HG03575 (cell line): Measurements from ENCODE around the gene TRAPPC12.

ENCODE experiments used
- ATAC-seq: cut with Tn5 transposase; IDR thresholded peaks from one replicate; pipeline ENCODE4 v1.9.1; 2021; ENCODE audit not compliant: unreplicated experiment, insufficient number of reproducible peaks, low FRiP score; ENCODE audit errors: extremely low read depth

Gene TRAPPC12

DNA sequence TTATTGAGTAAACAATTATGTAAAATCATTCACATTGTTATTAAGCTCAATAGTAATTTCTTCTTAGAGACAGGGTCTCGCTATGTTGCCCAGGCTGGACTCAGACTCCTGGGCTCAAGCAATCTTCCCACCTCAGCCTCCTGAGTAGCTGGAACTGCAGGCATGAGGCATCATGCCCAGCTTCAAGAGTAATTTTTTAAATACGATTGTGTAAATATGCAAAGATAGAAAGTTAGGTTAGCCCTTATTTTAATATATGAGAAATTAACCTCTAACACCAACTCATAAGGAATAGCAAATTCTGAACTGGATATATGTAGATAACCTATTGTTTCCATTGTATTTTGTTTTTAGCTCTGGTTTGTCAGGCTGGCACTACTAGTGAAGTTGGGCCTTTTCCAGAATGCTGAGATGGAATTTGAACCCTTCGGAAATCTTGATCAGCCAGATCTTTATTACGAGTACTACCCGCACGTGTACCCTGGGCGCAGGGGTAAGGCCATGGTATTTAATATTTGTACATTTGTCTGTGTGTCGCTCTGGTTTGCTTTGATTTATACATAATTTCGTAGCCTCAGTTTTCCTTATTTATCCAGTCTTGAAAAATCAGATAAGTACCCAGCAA, 44.8 kb downstream of the TRAPPC12 start:
- no peak for ATAC-seq

DNA sequence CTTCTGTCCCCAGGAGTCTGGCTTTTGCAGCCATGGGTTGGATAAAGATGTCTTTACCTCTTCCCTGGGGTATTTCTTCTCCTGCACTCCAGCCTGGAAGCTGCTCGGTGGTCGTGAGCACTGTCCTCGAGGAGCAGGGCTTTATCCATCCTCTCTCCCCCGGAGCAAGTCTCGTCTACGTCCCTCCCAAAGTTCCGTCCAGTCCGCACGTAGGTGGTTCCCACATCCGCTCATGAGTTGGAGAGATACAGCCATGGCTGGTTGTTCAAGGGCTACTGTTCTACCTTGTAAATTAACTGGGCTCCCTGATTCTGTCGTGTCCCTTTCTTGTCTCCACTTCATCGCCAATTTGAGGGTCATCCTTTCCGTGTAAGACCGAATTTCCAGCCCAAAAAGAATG, 47.1 kb downstream of the TRAPPC12 start:
- no peak for ATAC-seq

DNA sequence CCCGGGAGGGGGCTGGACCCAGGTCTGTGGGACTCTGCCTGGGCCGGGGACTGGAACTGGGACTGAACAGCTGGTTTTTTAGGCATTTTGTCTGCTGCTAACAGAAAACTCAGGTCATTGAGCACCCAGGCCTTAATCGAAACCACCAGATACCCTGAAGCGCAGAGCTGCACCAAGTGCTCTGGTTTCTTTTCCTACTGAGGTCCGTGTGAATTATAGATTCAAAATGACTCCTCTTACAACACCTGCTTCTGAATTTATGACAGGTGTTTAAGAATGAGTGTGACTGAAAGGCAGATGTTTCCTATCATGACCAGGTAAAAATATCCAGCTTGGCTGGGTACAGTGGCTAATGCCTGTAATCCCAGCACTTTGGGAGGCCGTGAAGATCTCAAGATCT, 47.8 kb downstream of the TRAPPC12 start:
- ATAC-seq = no peak

DNA sequence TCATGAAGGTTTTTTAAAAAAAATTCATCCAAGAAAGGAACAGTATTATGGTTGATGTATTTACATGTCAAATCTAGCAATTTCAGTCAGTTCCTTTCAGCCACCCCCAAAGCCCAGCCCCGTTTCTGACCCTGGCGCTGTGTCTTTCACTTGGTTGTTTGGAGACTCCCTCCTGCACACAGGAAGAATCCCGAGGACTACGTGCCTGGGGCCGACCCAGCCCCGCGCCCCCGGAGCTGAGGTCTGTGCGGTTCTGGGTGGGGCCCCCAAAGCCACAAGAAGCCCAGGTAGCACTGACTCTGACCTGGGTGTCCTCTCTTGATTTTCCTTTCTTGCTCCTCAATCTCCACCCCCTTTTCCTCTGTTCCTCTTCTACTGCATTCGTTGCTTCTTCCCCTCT, 49.1 kb downstream of the TRAPPC12 start:
- ATAC-seq = no peak

DNA sequence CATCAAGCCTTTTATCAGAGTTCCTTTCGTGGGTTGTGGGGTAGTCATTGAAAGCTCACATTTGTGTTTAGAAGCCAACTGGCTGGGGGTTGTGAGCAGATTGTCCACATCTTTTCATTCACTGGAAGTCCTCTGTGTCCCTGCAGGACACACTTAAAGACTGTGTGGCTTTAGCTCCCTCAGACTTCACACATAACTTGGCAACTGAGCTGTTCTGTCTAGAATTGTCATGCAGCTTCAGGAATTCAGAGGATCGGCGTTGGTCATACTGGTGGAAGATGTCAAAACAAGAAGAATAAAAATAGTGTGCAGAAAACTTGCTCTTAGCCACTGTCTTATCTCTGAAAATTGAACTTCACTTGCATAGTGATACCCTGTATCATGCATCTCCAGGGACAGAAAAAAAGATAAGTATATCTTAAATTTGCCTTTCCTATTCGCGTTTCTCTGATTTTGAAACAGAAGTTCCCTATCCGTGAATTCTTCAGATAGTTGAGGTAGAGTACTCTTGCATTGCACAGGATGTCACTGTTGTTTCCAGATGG, 49.6 kb downstream of the TRAPPC12 start:
- no peak for ATAC-seq

DNA sequence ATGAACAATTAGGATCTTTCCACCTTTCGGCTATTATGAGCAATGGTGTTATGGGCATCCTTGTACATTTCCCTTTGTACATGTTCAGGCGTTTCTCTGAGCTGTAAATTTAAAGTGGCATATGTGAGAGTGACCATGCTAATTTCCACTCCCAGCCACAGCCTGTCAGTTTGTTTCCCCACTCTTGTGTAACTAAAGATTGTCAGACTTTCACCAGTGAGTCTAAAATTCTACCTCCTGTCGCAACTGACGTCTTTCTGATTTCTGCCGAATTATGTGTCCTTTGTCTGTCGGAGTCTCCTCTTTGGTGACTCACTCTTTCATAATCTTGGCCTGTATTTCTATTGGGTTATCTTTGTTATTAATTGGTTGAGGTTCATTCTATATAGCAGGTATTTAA, 50.7 kb downstream of the TRAPPC12 start:
- ATAC-seq = no peak

DNA sequence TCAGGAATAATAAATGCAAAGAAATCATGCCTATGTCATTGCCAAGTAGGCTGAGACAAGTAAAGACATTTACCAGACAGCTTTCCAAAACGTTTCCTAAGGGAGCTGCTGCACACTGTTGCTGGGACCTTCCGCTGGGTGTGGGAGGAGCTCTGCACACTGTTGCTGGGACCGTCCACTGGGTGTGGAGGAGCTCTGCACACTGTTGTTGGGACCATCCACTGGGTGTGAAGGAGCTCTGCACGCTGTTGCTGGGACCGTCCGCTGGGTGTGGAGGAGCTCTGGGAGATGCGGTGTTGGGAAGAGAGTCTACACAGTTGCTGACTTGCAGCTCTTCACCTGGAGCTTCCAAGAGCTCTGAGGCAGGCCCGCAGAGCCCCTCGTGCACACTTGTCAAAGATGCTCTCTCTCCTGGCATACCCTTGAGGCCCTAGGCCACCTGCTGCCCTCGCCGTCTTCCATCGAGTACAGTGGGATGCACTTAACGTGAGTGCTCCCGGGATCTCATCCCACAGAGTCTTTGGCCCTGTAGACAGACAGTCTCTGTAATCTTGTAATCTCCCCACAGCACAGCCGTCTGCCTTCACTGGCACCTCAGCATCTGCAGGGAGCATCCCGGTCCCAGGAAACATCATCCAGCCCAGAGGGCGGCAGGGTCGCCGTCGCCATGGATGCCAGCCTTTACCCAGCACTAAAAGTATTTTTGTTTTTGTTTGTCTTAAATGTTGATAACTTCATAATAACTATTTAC, 51.4 kb downstream of the TRAPPC12 start:
- ATAC-seq = no peak

DNA sequence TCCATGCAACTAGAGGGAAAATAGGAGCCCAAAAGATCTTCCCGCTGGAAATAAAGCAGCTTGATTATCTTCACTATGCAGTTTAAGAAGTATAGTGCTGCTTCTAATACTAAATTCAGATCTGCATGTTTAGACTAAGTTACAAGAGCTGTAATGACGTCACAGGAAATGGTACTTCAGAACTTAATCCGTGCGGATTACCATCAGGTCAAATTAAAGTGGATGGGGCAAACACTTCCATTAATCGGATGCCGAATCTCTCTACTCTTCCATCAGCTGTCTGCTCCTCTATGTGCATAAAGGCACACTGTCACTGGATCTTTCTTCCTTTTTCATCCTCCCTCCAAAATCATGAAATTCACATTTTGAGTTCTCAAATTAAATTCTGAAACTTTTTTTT, 52.6 kb downstream of the TRAPPC12 start:
- no peak for ATAC-seq

DNA sequence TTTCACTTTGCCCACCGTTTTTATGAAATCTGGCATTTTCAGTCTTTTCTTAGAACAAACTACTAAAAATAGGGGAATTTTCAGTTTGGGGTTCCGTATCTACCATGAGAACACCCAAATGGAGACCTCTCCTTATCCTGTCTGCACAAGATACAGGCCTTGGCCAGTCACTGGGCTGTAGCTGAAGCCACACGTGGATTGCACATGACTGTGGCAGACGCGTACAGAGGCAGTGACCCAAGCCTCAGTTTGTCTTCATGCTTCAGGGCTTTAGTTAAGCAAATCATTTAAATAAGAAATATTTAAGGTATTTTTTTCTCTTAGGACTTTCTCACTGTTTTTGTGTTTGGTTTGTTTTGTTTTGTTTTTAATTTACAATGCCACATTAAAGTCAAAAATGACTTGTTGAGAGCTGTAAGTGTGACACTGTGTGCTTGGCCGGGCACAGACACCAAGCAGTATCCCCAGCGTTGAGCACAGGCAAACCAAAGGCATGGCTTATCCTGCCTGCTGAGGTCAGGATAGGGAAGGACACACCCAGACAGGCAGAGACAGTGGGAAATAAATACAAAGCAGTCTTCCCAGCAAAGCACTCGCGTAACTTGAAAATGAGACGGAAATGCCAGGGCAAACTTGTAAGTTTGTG, 53.3 kb downstream of the TRAPPC12 start:
- ATAC-seq = no peak

DNA sequence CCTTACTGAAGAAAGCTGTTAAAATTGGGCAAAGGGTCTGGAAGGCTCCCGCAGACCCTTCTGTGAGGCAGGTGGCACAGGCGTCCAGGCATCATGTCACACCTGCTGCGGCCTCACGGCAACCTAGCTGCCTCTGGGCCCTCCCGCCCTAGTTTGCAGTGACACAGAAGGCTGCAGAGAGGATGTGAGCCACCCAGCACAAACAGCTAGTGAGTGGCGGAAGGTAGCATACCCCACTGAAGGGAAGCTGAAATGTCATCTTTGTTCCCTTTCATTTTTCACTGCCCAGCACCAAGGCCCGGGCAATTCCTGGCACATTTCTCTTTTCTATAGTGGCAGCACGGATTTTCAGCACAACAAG, 53.8 kb downstream of the TRAPPC12 start:
- ATAC-seq = no peak

DNA sequence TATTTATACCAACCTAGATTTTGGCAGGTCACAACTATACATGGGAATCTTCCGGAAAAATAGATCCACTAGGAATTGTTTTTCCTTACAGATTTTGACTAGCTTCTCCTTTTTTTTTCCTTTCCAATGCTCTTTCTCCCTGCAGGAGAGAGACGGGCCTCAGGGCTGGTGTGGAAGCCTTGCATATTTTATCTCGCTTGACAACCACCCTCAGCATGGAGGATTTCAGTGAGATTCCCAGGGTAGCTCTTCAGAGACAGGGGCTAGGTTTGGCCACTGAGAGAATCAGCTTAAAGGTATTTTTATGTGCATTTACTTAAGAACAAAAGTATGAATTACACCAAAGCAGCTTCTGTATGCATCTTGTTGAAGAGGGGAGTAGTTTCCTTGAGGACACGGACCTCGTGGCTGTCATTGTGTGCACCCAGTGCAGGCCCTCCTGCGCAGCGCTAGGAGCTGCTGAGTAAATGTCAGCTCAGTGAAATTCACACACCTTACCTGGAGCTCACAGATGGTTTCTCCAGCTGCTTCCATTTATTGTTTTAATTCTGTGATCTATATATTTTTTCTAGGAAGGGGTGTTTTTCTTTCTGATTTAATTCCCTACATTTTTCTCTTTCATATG, 54.4 kb downstream of the TRAPPC12 start:
- no peak for ATAC-seq

DNA sequence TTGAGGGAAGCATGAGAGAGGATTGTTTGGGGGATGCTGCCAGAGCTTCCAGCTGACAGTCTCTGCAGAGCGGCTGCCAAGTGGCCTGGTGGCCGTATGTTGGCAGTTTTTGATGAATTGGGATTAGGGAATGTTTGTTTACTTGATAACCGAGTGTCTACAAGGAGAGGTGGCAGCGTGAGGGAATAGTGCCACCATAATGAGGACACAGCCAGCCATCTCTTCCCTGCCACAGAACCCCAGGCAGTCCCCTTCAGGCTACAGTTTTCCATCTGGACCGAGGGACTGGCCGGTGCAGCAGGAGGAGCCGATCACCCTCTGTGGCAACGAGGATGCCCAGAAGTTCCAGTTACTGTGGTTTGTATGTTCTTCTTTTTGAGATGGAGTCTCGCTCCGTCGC, 55.2 kb downstream of the TRAPPC12 start:
- no peak for ATAC-seq

DNA sequence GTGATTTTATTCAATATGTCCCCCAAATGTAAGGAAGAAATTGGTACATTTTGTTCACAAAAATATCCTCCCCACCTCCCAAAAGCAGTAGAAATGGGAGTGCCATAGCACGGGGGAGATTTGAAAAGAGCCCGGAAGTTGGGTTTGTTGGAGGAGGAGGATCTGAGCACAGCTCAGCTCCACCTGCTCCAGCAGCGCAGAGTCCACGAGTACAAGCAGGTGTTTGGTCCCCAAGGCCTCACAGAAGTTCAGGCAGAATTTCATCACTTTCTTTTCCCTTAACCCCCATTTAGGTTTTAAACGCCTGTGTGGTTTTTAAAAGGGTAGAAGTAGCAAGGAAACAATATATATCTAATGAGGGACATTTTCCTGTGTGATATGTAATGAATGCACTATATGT, 56.0 kb downstream of the TRAPPC12 start:
- ATAC-seq = no peak

DNA sequence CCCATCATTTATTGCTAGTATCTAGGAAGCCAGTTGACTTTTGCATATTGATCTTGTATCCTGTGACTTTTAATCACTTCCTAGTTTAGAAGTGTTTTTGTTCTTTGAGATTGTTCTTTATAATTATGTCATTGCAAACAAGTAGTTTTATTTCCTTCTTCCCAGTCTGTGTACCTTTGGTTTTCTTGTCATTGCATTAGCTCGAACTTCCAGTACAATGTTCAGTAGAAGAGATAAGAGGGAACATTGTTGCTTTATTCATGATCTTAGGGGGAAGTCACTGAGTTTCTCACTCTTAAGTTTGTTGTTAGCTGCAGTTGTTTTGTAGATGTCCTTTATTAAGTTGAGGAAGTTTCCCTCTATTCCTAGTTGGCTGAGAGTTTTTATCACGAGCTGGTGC, 61.0 kb downstream of the TRAPPC12 start:
- no peak for ATAC-seq

DNA sequence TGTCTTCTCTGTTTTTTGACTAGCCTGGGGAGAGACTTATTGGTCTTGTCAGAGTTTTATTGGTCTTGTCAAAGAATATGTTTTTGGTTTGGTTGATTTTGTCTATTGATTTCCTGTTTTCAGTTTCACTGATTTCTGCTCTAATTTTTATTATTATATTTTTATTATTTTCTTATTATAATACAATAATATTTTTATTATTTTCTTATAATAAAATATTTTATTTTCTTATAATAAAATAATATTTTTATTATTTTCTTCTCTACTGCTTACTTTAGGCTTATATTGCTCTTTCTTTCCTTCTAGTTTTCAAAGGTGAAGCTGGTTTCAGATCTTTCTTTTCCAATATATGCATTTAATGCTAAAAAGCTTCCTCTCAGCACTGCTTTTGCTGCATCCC, 62.0 kb downstream of the TRAPPC12 start:
- no peak for ATAC-seq

DNA sequence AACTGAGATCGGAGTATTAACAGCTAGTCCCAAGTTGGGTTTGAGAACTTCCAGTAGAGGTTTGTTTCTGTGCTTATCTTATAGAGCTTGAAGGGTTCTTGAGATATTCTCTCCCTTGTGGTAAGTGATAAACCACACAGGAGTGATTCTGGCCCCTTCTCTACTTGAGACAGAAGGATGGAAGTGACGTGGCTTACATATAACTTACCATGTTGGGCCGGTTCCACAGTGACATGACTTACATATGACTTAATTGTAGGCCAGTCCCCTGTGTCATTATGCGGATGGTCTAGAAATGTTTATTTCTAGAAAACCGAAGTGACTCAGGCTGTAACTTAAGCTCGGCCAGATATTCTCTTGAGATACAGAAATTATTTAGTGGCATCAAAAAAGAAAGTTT, 62.7 kb downstream of the TRAPPC12 start:
- ATAC-seq = no peak

DNA sequence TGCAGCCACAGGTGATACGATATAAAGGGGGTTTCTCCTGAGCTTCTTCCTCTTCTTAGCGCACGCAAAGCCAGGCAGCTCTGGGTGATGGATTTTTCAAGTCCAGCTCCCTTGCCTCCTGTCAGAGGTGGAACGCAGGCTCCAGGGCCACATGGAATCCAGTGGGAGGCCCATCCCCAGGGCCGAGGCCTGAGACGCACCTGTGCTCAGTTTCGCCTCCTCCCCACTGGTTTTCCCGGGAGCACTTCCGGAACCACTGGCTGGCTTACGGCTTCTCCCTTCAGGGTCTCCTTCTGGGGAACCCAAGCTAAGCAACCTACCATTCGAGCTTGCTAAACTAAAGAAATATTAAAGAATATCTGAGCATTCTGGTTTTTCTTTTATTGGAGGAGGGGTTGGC, 63.6 kb downstream of the TRAPPC12 start:
- ATAC-seq = no peak

DNA sequence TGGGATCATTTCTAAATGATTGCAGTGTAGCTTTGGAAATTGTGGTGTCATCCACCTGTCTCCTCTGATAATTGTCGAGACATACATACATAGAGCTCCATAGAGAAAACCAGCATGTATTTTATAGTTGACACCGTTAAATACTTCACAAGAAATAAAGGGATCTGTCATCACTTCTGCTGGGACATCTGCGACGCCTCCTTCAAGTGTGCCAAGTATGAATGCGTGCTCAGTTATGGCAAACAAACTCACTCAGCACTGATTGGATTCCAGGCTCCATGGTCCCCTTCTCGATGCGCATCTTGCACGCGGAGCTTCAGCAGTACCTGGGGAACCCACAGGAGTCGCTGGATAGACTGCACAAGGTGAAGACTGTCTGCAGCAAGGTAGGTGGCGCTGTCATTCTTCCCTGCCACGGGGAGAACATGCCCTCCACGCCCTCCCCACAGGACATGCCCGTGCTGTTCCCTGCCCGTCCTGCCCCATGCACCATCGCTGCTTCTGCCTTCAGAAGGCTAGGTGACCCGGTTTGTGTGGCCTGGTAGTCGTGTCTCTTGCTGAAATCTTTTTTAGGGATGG, 64.1 kb downstream of the TRAPPC12 start:
- ATAC-seq = no peak

DNA sequence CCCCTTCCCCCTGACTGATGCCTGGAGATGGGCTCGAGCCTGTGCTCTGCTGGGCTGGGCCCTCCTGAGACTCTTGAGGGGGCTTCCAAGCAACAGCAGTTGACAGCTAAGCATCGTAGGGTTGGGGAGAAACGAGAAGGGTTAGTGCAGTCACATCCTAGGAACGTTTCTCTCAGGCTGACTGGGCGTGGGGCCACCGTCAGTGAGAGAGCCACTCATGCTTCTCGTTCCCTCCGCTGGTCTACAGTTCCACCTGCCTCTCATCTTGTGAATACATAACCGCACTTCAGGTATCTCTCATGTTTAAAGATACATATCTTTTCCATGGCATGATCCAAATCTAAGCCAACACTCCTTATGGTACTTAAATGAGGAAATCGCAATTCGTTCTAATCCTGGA, 66.4 kb downstream of the TRAPPC12 start:
- no peak for ATAC-seq

DNA sequence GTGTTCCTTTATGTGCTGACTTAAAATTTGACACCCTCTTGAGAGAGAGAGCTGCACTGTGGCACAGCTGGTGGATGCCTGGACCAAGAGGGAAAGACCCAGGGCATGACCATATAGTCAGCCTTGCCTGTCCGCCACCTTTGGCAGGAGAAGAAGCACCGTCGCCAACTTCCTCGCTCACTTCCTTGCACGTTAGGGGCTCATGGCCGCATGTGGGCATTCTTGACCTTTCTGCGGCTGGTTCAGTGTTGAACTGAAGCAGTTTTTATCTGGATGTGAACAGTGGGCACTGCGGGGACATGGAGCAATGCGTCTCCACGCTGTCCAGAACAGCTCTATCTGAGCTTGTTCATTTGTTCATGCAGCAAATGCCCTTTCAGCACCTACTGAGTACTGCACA, 66.9 kb downstream of the TRAPPC12 start:
- ATAC-seq = no peak
